ENCODE results near the gene TREML1. TPM values are rescaled to one million over a fixed set of nuclear protein-coding genes. Genes with fewer than 3 reads are reported as not detected.

The TREML1 gene
- total and polyA plus RNA-seq, 2 of the 4 experiments (the other 2 are of a cell fraction) = not detected

DNA sequence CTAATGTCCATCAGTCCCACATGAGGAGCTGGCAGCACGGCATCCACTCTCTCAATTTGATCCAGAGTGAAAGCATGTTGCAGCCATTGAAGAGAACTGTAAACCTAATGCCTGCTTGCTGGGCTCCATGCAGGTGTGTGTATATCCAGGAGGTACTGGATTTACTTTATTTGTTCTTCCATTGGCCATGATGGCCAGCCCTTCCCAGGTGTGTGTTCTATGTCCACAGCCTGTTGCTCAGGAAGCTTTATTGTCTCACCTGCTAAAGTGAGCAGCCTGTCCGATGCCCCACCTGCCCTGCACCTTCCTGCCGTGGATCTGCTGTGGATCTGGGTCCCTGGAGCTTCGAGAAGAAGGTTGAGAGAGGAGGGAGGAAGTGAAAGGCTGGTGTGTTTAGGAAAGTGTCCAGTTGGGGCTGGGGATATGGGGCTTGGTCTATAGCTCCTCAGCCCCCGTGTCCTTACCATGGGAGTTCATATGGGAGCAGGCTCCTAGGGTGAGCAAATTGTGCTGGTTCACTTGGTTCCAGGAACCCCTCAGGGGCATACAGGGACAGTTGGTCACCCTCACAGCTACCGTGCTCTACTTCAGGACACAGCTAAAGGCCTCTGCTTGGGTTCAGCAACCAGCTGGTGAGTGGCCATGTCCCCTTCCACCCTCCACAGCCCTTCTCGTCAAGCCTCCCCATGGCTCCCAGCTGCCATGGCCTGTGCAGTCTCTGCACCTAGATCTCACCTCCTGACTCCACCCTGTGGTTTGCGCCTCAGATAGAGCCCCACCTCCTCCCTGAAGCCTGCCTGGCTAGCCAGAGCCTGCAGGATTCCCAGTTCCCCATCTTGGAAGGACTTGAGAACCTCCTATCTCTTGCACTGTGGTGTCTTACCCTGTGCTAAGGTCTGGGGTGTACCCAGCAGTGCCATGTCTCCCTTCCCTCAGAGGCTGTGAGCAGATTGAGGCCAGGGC, 34.1 kb upstream of the TREML1 start:
- TF ChIP-seq NFE2L2 (IDR thresholded peaks at IDR 0.05; ENCODE audit: low read depth, low read length) (no peak), CHD1 (IDR thresholded peaks at IDR 0.05; ENCODE audit: low read depth, low read length) (no peak), CEBPB (IDR thresholded peaks at IDR 0.05; ENCODE audit: low read depth, low read length) (no peak), RCOR1 (IDR thresholded peaks at IDR 0.05; ENCODE audit: insufficient replicate concordance, low read length) (no peak), MXI1 (IDR thresholded peaks at IDR 0.05; ENCODE audit: borderline replicate concordance, low read depth, low read length) (no peak), BHLHE40 (IDR thresholded peaks at IDR 0.05; ENCODE audit: low read depth, low read length) (no peak), MAFK (IDR thresholded peaks at IDR 0.05; ENCODE audit: low read depth, low read length) (no peak)
- TF ChIP-seq, protein P1, sequence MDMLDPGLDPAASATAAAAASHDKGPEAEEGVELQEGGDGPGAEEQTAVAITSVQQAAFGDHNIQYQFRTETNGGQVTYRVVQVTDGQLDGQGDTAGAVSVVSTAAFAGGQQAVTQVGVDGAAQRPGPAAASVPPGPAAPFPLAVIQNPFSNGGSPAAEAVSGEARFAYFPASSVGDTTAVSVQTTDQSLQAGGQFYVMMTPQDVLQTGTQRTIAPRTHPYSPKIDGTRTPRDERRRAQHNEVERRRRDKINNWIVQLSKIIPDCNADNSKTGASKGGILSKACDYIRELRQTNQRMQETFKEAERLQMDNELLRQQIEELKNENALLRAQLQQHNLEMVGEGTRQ (IDR thresholded peaks at IDR 0.05; ENCODE audit: low read depth, low read length) = no peak
- TF ChIP-seq, protein P2, sequence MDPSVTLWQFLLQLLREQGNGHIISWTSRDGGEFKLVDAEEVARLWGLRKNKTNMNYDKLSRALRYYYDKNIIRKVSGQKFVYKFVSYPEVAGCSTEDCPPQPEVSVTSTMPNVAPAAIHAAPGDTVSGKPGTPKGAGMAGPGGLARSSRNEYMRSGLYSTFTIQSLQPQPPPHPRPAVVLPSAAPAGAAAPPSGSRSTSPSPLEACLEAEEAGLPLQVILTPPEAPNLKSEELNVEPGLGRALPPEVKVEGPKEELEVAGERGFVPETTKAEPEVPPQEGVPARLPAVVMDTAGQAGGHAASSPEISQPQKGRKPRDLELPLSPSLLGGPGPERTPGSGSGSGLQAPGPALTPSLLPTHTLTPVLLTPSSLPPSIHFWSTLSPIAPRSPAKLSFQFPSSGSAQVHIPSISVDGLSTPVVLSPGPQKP (IDR thresholded peaks at IDR 0.05; ENCODE audit: borderline replicate concordance, low read depth, low read length) = no peak
- Histone ChIP-seq H2BK15ac (ENCODE audit: low read depth, low read length) (no peak overlapping the region), H3K27me3 (ENCODE audit: control insufficient read depth, insufficient read depth, low read length) (peaks cover 21% of the 10 kb centered on the region), H4K91ac (ENCODE audit: insufficient read depth, low read depth, low read length) (no peak overlapping the region), H3K79me1 (ENCODE audit: low read depth in 1 of 2, low read length in 2 of 2) (no peaks in the 10 kb centered on the region), H2BK5ac (ENCODE audit: low read depth, low read length, poor library complexity, severe bottlenecking) (no peak overlapping the region), H4K5ac (ENCODE audit: low read depth, low read length) (no peak overlapping the region), H3K27ac (ENCODE audit: insufficient read depth, low read length) (no peak overlapping the region), H3K14ac (replicated peaks; ENCODE audit: low read depth, low read length) (no peak overlapping the region), H3K4me1 (ENCODE audit: control insufficient read depth, insufficient read depth, low read length) (no peaks in the 10 kb centered on the region), H2AK5ac (ENCODE audit: low read depth, low read length) (no peak overlapping the region), H4K20me1 (ENCODE audit: insufficient read depth, low read length) (no peaks in the 10 kb centered on the region), H3K4me2 (ENCODE audit: low read depth, low read length) (no peak overlapping the region), H2BK20ac (ENCODE audit: low read depth, low read length) (no peak overlapping the region), H3K18ac (ENCODE audit: low read depth, low read length) (no peak overlapping the region), H3K4me3 (ENCODE audit: insufficient read depth, low read depth, low read length) (no peak overlapping the region), H4K8ac (ENCODE audit: low read depth in 2 of 2, low read length in 2 of 2) (no peak overlapping the region), H3K9ac (ENCODE audit: low read depth, low read length) (no peak overlapping the region), H3K36me3 (ENCODE audit: control insufficient read depth, insufficient read depth, low read length) (no peaks in the 10 kb centered on the region), H3K56ac (ENCODE audit: extremely low read depth, insufficient read depth, low read length) (no peak overlapping the region), H2AFZ (replicated peaks; ENCODE audit: low read length, poor library complexity) (no peak overlapping the region), H2AK9ac (replicated peaks; ENCODE audit: low read depth, low read length, poor library complexity) (no peak overlapping the region), H3K9me3 (ENCODE audit: control insufficient read depth, insufficient read depth, low read length) (peaks cover 3% of the 10 kb centered on the region), H3K4ac (ENCODE audit: low read depth, low read length) (no peak overlapping the region), H3K9me1 (ENCODE audit: insufficient read depth, low read length) (no peaks in the 10 kb centered on the region), H3K23ac (ENCODE audit: low read depth, low read length) (no peak overlapping the region), H2BK120ac (ENCODE audit: low read depth, low read length) (no peak overlapping the region)
- DNase-seq (no peak), ATAC-seq (ENCODE audit: low read depth) (no peak)
- intact Hi-C loops (cut with micrococcal nuclease) = no loop called here
- in situ Hi-C loops (cut with MboI; ENCODE audit: low sequenced_read_pairs) = loop anchor here (10.0 kb wide), 1 partner anchor 93 kb away; no protein-coding TSS in a partner anchor
- ChIA-PET POLR2A (ENCODE audit: unreplicated experiment) (no interaction called here), CTCF (interaction anchor here (0.6 kb wide), 1 partner anchor 14 kb away, joined by 9 read pairs; no protein-coding TSS in a partner anchor)
- dilution Hi-C loops (cut with HindIII; ENCODE audit: low sequenced_read_pairs, unreplicated experiment) = no loop called here
- 29% methylated on average over 1 of the region's 8 CpGs; no CpG with 5 or more reads in 1 of the 2 experiments for WGBS, 2 experiments (ENCODE audit: extremely low coverage in 2 of 2, insufficient read length in 1 of 2)
- no TSS peak for BruUV-seq (replicated peaks)

Data from IMR-90 (cell line).